ENCODE results near the gene TSHZ3.

- TF ChIP-seq CTCF (IDR thresholded peaks at IDR 0.05; ENCODE audit: control extremely low read depth in 1 of 3, insufficient read depth in 1 of 3, low read depth in 1 of 3, low read length in 3 of 3), result no peak
- no peak for TF ChIP-seq RAD21 (IDR thresholded peaks at IDR 0.05 in 1 of 2, conservative IDR thresholded peaks at IDR 0.05 in 1 of 2; ENCODE audit: low read depth in 2 of 2, low read length in 2 of 2)
- TF ChIP-seq SIN3A (conservative IDR thresholded peaks at IDR 0.05 in 1 of 2, IDR thresholded peaks at IDR 0.05 in 1 of 2; ENCODE audit: low read depth in 1 of 2, low read length in 2 of 2), result no peak
- TF ChIP-seq SP4 (IDR thresholded peaks at IDR 0.05; ENCODE audit: low read length), result no peak
- no peak for TF ChIP-seq KDM5A (IDR thresholded peaks at IDR 0.05; ENCODE audit: low read length)
- TF ChIP-seq ZNF274 (IDR thresholded peaks at IDR 0.05; ENCODE audit: borderline replicate concordance, extremely low read depth, low read length), result no peak
- no peak for TF ChIP-seq MAX (IDR thresholded peaks at IDR 0.05)
- TF ChIP-seq SIRT6 (IDR thresholded peaks at IDR 0.05; ENCODE audit: low read length), result no peak
These were observed 74.8 kb downstream of the TSHZ3 start for GRCh38 chr19:31274251-31275067.
